ENCODE measurements around the gene ZNF91. TPM values are rescaled to one million over a fixed set of nuclear protein-coding genes. Genes with fewer than 3 reads are reported as not detected.
"Not testable (repeated sequence)": the region's sequence is repeated elsewhere in the genome, so short reads cannot be mapped to it uniquely, and the experiment has no call there.

Gene ZNF91
- total and polyA plus RNA-seq, 4 donors: 2.9 to 25.9 (median 14.2) TPM

DNA sequence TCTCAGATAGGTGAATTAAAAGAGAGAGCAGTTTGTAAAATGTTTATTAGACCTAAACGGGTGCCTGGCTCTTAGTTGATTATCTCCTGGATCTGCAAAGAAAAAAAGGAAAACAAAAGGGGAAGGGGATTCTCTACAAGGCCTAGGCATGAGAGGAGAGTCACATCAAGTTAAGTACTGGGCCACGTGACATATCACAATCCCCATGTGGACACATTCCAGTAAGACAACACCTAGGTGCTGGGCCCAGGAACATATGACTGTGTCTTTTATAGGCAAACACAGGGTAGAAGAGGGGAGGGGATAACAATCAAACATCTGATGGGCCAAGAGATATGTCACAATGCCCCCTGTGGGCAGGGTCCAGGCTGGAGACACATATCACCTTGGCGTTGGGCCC lies 4.2 kb upstream of the ZNF91 start:
- peaks cover 2 to 5% (median 5%) of the 10 kb centered on the region in 4 donors for H3K9me3 ChIP-seq (ENCODE audit: control insufficient read depth in 4 of 4, low read length in 3 of 4)
- TF ChIP-seq, protein P1, sequence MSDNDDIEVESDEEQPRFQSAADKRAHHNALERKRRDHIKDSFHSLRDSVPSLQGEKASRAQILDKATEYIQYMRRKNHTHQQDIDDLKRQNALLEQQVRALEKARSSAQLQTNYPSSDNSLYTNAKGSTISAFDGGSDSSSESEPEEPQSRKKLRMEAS (IDR thresholded peaks at IDR 0.05): no peak
- no peak for TF ChIP-seq HNF4A (conservative IDR thresholded peaks at IDR 0.05)
- no peak for TF ChIP-seq REST (IDR thresholded peaks at IDR 0.05)
- no peaks in the 10 kb centered on the region for H3K27me3 ChIP-seq (ENCODE audit: control insufficient read depth in 4 of 4, insufficient read depth in 4 of 4, low read length in 3 of 4)
- H3K4me3 ChIP-seq (ENCODE audit: low read depth in 1 of 3, low read length in 3 of 3): peak overlapping the region in 1 of 3 donors; percentile 1
- H3K27ac ChIP-seq (ENCODE audit: low read depth in 1 of 2, low read length in 2 of 2): no peak overlapping the region
- DNase-seq (ENCODE audit: low spot score): no peak
- WGBS: 95% methylated on average over 3 of the region's 3 CpGs
- H3K36me3 ChIP-seq (ENCODE audit: control insufficient read depth in 4 of 4, insufficient read depth in 3 of 4, low read depth in 1 of 4, low read length in 3 of 4): no peaks in the 10 kb centered on the region
- no peak overlapping the region for H3K9ac ChIP-seq (ENCODE audit: low read depth in 1 of 2, low read length in 2 of 2)
- H3K4me1 ChIP-seq (ENCODE audit: control insufficient read depth in 4 of 4, insufficient read depth in 4 of 4, low read length in 3 of 4): peaks cover 0 to 1% (median 0%) of the 10 kb centered on the region in 4 donors

- not testable (repeated sequence) for H3K4me3 ChIP-seq (ENCODE audit: low read depth in 1 of 3, low read length in 3 of 3); H3K27ac ChIP-seq (ENCODE audit: low read depth in 1 of 2, low read length in 2 of 2); H3K9ac ChIP-seq (ENCODE audit: low read depth in 1 of 2, low read length in 2 of 2); DNase-seq (ENCODE audit: low spot score); H3K36me3 ChIP-seq (ENCODE audit: control insufficient read depth in 4 of 4, insufficient read depth in 3 of 4, low read depth in 1 of 4, low read length in 3 of 4); H3K4me1 ChIP-seq (ENCODE audit: control insufficient read depth in 4 of 4, insufficient read depth in 4 of 4, low read length in 3 of 4); H3K27me3 ChIP-seq (ENCODE audit: control insufficient read depth in 4 of 4, insufficient read depth in 4 of 4, low read length in 3 of 4); H3K9me3 ChIP-seq (ENCODE audit: control insufficient read depth in 4 of 4, low read length in 3 of 4)
- 92% methylated on average over 10 of the region's 10 CpGs for WGBS
- peak; percentile 15 for TF ChIP-seq ZBTB33 (IDR thresholded peaks at IDR 0.05)
Measured at GRCh38 chr19:23395722-23396117, 449 bp upstream of the ZNF91 start.

DNA sequence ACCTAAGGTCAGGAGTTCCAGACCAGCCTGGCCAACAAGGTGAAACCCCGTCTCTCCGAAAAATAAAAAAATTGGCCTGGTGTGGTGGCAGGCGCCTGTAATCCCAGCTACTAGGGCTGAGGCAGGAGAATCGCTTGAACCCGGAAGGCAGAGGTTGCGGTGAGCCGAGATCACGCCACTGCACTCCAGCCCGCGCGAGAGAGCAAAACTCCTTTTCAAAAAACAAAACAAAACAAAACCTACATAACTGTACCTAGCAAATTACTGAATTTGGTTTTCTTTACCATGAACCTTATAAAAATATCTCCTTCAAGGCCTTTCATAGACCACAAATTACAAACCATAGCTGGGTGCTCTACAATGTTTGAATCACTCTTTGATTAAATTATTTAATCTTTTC lies 760 bp downstream of the ZNF91 start:
- Histone ChIP-seq H3K9me3 (ENCODE audit: control insufficient read depth in 4 of 4, low read length in 3 of 4) (peaks cover 0 to 3% (median 0%) of the 10 kb centered on the region in 4 donors), H3K4me1 (ENCODE audit: control insufficient read depth in 4 of 4, insufficient read depth in 4 of 4, low read length in 3 of 4) (peaks cover 2 to 7% (median 7%) of the 10 kb centered on the region in 4 donors), H3K9ac (ENCODE audit: low read depth in 1 of 2, low read length in 2 of 2) (peak overlapping the region; percentile 82 to 89), H3K27ac (ENCODE audit: low read depth in 1 of 2, low read length in 2 of 2) (peak overlapping the region; percentile 87 to 92), H3K36me3 (ENCODE audit: control insufficient read depth in 4 of 4, insufficient read depth in 3 of 4, low read depth in 1 of 4, low read length in 3 of 4) (peaks cover 0 to 2% (median 0%) of the 10 kb centered on the region in 4 donors), H3K4me3 (ENCODE audit: low read depth in 1 of 3, low read length in 3 of 3) (peak overlapping the region; percentile 67 to 92 (median 90)), H3K27me3 (ENCODE audit: control insufficient read depth in 4 of 4, insufficient read depth in 4 of 4, low read length in 3 of 4) (no peaks in the 10 kb centered on the region)
- no peak for DNase-seq (ENCODE audit: low spot score)
- 4% methylated on average over 11 of the region's 11 CpGs for WGBS
- TF ChIP-seq EGR1 (IDR thresholded peaks at IDR 0.05; ENCODE audit: low read depth in 2 of 2): no peak
- peak; percentile 96 for TF ChIP-seq ZBTB33 (IDR thresholded peaks at IDR 0.05)
- TF ChIP-seq NR2F2 (IDR thresholded peaks at IDR 0.05): peak; percentile 38
